OCI-LY1 (cell line): ENCODE data around the gene EIF4E3.

Source experiments
- H2AFZ ChIP-seq: fragments of 200-600 bp; sonication (generic), shearing (Covaris generic); 2 replicates; pipeline ENCODE4 v1.6.0; 2014; ENCODE audit warnings: antibody characterized with exemption, mild to moderate bottlenecking, low read length
- H3F3A ChIP-seq: fragments of 200-600 bp; sonication (generic), shearing (Covaris generic); 2 replicates; pipeline ENCODE4 v1.6.0; 2014; ENCODE audit warnings: mild to moderate bottlenecking, antibody characterized with exemption, low read length, moderate library complexity; ENCODE audit not compliant: insufficient read depth
- H3K27ac ChIP-seq: fragments of 200-600 bp; sonication (generic); 2 replicates; pipeline ENCODE4 v1.5.1; 2014; ENCODE audit warnings: low read length, mixed run types, mild to moderate bottlenecking, low read depth; ENCODE audit not compliant: poor library complexity, severe bottlenecking
- H3K27me3 ChIP-seq: fragments of 200-600 bp; sonication (generic); 2 replicates; pipeline ENCODE4 v1.6.0; 2014; ENCODE audit warnings: antibody characterized with exemption, mild to moderate bottlenecking, low read length, moderate library complexity; ENCODE audit not compliant: insufficient read depth
- H3K36me3 ChIP-seq: fragments of 200-600 bp; sonication (generic); 2 replicates; pipeline ENCODE4 v1.6.1; 2014; ENCODE audit warnings: mild to moderate bottlenecking, antibody characterized with exemption, low read length, moderate library complexity, mixed read lengths; ENCODE audit not compliant: insufficient read depth
- H3K4me1 ChIP-seq: fragments of 200-600 bp; sonication (generic); 2 replicates; pipeline ENCODE4 v1.5.1; 2014; ENCODE audit warnings: mild to moderate bottlenecking, low read length, moderate library complexity; ENCODE audit not compliant: insufficient read depth, severe bottlenecking
- H3K4me2 ChIP-seq: fragments of 200-600 bp; sonication (generic), shearing (Covaris generic); 2 replicates; pipeline ENCODE4 v1.6.1; 2014; ENCODE audit warnings: low read length
- H3K4me3 ChIP-seq: fragments of 200-600 bp; sonication (generic); 2 replicates; pipeline ENCODE4 v1.5.1; 2014; ENCODE audit warnings: low read length, low read depth, mild to moderate bottlenecking, mixed read lengths; ENCODE audit not compliant: poor library complexity, severe bottlenecking
- H3K79me2 ChIP-seq: fragments of 200-600 bp; shearing (Covaris generic); 2 replicates; pipeline ENCODE4 v1.6.1; 2016; ENCODE audit warnings: mixed run types, low read length, mixed read lengths; ENCODE audit not compliant: insufficient read depth
- H3K9ac ChIP-seq: fragments of 200-600 bp; sonication (generic), shearing (Covaris generic); 2 replicates; pipeline ENCODE4 v1.6.1; 2014; ENCODE audit warnings: mild to moderate bottlenecking, low read length, mixed read lengths
- H3K9me2 ChIP-seq: fragments of 200-600 bp; sonication (generic), shearing (Covaris generic); 2 replicates; pipeline ENCODE4 v1.6.1; 2014; ENCODE audit warnings: low read depth, mild to moderate bottlenecking, low read length, mixed read lengths
- H3K9me3 ChIP-seq: fragments of 200-600 bp; shearing (Covaris generic); 2 replicates; pipeline ENCODE4 v1.6.1; 2014; ENCODE audit warnings: low read length, mixed read lengths
- H4K20me1 ChIP-seq: fragments of 200-600 bp; sonication (generic), shearing (Covaris generic); 2 replicates; pipeline ENCODE4 v1.6.0; 2016; ENCODE audit warnings: mild to moderate bottlenecking, low read length; ENCODE audit not compliant: insufficient read depth
- EZH2 ChIP-seq: fragments of 200-600 bp; sonication (generic), shearing (Covaris generic); IDR thresholded peaks from 2 replicates; pipeline ENCODE4 v1.8.0; 2017; ENCODE audit warnings: borderline replicate concordance, mixed run types, mild to moderate bottlenecking, antibody characterized with exemption, low read length, moderate library complexity, mixed read lengths
- TF ChIP-seq, protein P1 (sequence below): fragments of 200-600 bp; sonication (generic), shearing (Covaris generic); IDR thresholded peaks from 2 replicates; pipeline ENCODE4 v1.5.1; 2017; ENCODE audit warnings: mild to moderate bottlenecking, antibody characterized with exemption, low read length, moderate library complexity, mixed read lengths

EIF4E3 gene

GRCh38 chr3:71732637-71733036 lies 7.4 kb upstream of the EIF4E3 start:
- Histone ChIP-seq H3K9me3 (no peaks in the 10 kb centered on the region), H3K4me1 (no peaks in the 10 kb centered on the region), H3K27me3 (peaks cover 10% of the 10 kb centered on the region), H4K20me1 (no peaks in the 10 kb centered on the region), H3K9ac (no peak overlapping the region), H3K27ac (no peak overlapping the region), H3F3A (no peaks in the 10 kb centered on the region), H3K9me2 (no peaks in the 10 kb centered on the region), H3K4me3 (no peak overlapping the region), H3K79me2 (no peaks in the 10 kb centered on the region), H3K4me2 (no peak overlapping the region), H3K36me3 (no peaks in the 10 kb centered on the region), H2AFZ (no peak overlapping the region)
- TF ChIP-seq EZH2, result no peak
- TF ChIP-seq, protein P1, sequence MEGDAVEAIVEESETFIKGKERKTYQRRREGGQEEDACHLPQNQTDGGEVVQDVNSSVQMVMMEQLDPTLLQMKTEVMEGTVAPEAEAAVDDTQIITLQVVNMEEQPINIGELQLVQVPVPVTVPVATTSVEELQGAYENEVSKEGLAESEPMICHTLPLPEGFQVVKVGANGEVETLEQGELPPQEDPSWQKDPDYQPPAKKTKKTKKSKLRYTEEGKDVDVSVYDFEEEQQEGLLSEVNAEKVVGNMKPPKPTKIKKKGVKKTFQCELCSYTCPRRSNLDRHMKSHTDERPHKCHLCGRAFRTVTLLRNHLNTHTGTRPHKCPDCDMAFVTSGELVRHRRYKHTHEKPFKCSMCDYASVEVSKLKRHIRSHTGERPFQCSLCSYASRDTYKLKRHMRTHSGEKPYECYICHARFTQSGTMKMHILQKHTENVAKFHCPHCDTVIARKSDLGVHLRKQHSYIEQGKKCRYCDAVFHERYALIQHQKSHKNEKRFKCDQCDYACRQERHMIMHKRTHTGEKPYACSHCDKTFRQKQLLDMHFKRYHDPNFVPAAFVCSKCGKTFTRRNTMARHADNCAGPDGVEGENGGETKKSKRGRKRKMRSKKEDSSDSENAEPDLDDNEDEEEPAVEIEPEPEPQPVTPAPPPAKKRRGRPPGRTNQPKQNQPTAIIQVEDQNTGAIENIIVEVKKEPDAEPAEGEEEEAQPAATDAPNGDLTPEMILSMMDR, result no peak

- Histone ChIP-seq H3F3A (no peaks in the 10 kb centered on the region), H2AFZ (no peak overlapping the region), H3K4me2 (no peak overlapping the region), H3K4me1 (peaks cover 12% of the 10 kb centered on the region), H3K27ac (no peak overlapping the region), H3K4me3 (no peak overlapping the region), H3K36me3 (no peaks in the 10 kb centered on the region), H4K20me1 (no peaks in the 10 kb centered on the region), H3K9ac (no peak overlapping the region), H3K9me3 (no peaks in the 10 kb centered on the region), H3K27me3 (peaks cover 6% of the 10 kb centered on the region), H3K9me2 (no peaks in the 10 kb centered on the region), H3K79me2 (no peaks in the 10 kb centered on the region)
- no peak for TF ChIP-seq EZH2
- TF ChIP-seq, protein P1, result no peak
Measured at GRCh38 chr3:71728632-71729342, 3.6 kb upstream of the EIF4E3 start.

DNA sequence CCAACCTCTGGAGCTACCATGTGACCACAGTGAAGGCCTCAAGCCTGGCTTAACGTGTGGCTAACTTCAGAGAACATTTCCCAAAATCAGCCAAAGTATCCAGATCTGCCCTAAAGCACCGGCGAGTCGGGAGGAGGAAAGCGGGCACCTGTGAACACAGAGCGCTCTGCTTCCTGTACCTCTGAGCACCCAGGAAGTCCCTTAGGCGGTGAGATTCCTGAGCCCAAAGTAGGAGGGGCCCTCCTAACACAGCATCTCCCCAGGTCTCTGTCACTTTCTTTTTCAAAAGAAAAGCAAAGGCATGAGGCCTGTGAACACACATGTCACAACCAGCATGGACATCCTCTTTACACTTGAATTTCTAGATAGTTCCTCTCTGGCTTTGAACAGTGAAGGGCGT lies 944 bp upstream of the EIF4E3 start:
- H2AFZ ChIP-seq, result no peak overlapping the region
- no peak overlapping the region for H3K4me3 ChIP-seq
- H3K27me3 ChIP-seq, result no peaks in the 10 kb centered on the region
- H4K20me1 ChIP-seq, result no peaks in the 10 kb centered on the region
- no peaks in the 10 kb centered on the region for H3K9me2 ChIP-seq
- H3F3A ChIP-seq, result no peaks in the 10 kb centered on the region
- no peaks in the 10 kb centered on the region for H3K79me2 ChIP-seq
- H3K27ac ChIP-seq, result no peak overlapping the region
- no peaks in the 10 kb centered on the region for H3K9me3 ChIP-seq
- H3K9ac ChIP-seq, result no peak overlapping the region
- no peak overlapping the region for H3K4me2 ChIP-seq
- H3K36me3 ChIP-seq, result no peaks in the 10 kb centered on the region
- H3K4me1 ChIP-seq, result peaks cover 12% of the 10 kb centered on the region
- TF ChIP-seq, protein P1, result no peak
- TF ChIP-seq EZH2, result no peak
